ENCODE measurements around the gene PCDH9. TPM values are rescaled to one million over a fixed set of nuclear protein-coding genes. Genes with fewer than 3 reads are reported as not detected.

PCDH9 gene
- total RNA-seq, 1 donor from 2014 or later, result 1.9 TPM

- Mint-ChIP-seq H3K27ac (ENCODE audit: unreplicated experiment) (no peak overlapping the region), H3K4me1 (ENCODE audit: unreplicated experiment) (no peaks in the 10 kb centered on the region), H3K27me3 (ENCODE audit: unreplicated experiment) (no peaks in the 10 kb centered on the region), H3K9me3 (ENCODE audit: unreplicated experiment) (no peaks in the 10 kb centered on the region), H3K4me3 (ENCODE audit: unreplicated experiment) (no peak overlapping the region), H3K36me3 (ENCODE audit: low read depth, unreplicated experiment) (no peaks in the 10 kb centered on the region)
- no peak for TF ChIP-seq CTCF (IDR thresholded peaks at IDR 0.05; ENCODE audit: unreplicated experiment)
- DNase-seq (ENCODE audit: low spot score), result no peak
Measured at GRCh38 chr13:66377569-66377968, 852.6 kb downstream of the PCDH9 start.

DNA sequence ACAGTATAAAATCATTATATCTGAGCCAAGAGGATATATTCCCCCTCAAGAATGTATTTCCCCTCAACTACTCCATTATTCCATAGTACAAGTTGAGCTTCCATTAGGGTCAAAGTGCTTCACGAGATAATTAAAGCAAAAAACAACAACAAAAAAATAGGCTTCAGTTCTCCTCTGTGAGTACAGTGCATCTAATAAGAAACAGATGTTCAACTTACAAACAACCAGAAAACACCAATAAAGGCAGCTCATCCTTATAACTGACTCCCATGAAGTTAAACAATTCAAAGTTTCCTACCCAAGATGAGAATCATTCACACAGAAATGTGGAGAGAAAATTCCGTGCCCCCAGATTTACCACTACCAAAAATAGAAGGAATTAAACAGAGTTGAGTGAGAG, 854.4 kb downstream of the PCDH9 start:
- H3K4me1 Mint-ChIP-seq (ENCODE audit: unreplicated experiment), result no peaks in the 10 kb centered on the region
- H3K27ac Mint-ChIP-seq (ENCODE audit: unreplicated experiment), result no peak overlapping the region
- no peaks in the 10 kb centered on the region for H3K9me3 Mint-ChIP-seq (ENCODE audit: unreplicated experiment)
- no peak for TF ChIP-seq CTCF (IDR thresholded peaks at IDR 0.05; ENCODE audit: unreplicated experiment)
- no peaks in the 10 kb centered on the region for H3K27me3 Mint-ChIP-seq (ENCODE audit: unreplicated experiment)
- no peaks in the 10 kb centered on the region for H3K36me3 Mint-ChIP-seq (ENCODE audit: low read depth, unreplicated experiment)
- H3K4me3 Mint-ChIP-seq (ENCODE audit: unreplicated experiment), result no peak overlapping the region
- no peak for DNase-seq (ENCODE audit: low spot score)

DNA sequence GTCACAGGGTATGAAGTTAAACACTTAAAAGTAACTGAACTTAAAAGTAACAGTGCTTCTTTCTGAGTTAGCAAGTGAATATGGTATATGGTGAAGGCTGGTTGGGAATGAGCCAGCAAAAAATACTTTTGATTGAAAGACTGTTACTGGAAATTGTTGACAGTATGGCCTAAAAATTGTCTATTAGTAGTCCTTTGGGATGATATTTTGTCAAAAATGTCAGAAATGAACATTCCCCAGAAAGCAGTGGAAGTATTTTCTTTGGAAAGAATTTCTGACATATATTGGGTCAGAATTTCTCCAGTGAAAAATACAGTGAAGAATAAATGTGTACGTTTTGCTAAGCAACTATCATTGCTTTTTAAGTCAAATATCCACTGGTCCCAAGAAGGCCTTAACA, 860.5 kb downstream of the PCDH9 start:
- no peak for DNase-seq (ENCODE audit: low spot score)
- no peaks in the 10 kb centered on the region for H3K4me1 Mint-ChIP-seq (ENCODE audit: unreplicated experiment)
- no peaks in the 10 kb centered on the region for H3K36me3 Mint-ChIP-seq (ENCODE audit: low read depth, unreplicated experiment)
- H3K4me3 Mint-ChIP-seq (ENCODE audit: unreplicated experiment), result no peak overlapping the region
- no peaks in the 10 kb centered on the region for H3K27me3 Mint-ChIP-seq (ENCODE audit: unreplicated experiment)
- no peaks in the 10 kb centered on the region for H3K9me3 Mint-ChIP-seq (ENCODE audit: unreplicated experiment)
- no peak overlapping the region for H3K27ac Mint-ChIP-seq (ENCODE audit: unreplicated experiment)
- TF ChIP-seq CTCF (IDR thresholded peaks at IDR 0.05; ENCODE audit: unreplicated experiment), result no peak

DNA sequence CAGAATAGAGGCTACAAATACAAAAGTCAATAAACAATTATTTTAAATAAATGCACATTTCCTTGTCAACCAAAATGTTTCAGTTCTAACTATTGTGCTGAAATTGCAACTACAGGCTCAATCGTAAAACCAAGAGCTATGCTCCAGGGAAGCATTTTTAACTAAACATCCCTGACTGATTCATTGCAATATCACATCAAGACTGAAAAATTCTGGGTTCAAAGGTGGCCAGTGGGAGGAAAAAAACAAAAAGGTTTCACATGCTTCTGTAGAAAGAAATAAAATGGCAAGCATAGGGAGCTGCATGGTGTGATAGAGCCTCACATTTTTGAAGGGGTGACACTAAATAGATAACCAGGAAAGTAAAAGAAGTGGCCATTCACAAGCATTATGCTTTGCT, 862.8 kb downstream of the PCDH9 start:
- DNase-seq (ENCODE audit: low spot score), result no peak
- H3K4me1 Mint-ChIP-seq (ENCODE audit: unreplicated experiment), result no peaks in the 10 kb centered on the region
- no peak for TF ChIP-seq CTCF (IDR thresholded peaks at IDR 0.05; ENCODE audit: unreplicated experiment)
- no peak overlapping the region for H3K27ac Mint-ChIP-seq (ENCODE audit: unreplicated experiment)
- H3K4me3 Mint-ChIP-seq (ENCODE audit: unreplicated experiment), result no peak overlapping the region
- no peaks in the 10 kb centered on the region for H3K36me3 Mint-ChIP-seq (ENCODE audit: low read depth, unreplicated experiment)
- H3K27me3 Mint-ChIP-seq (ENCODE audit: unreplicated experiment), result peaks cover 1% of the 10 kb centered on the region
- no peaks in the 10 kb centered on the region for H3K9me3 Mint-ChIP-seq (ENCODE audit: unreplicated experiment)

- no peak overlapping the region for H3K4me3 Mint-ChIP-seq (ENCODE audit: unreplicated experiment)
- no peak for TF ChIP-seq CTCF (IDR thresholded peaks at IDR 0.05; ENCODE audit: unreplicated experiment)
- no peaks in the 10 kb centered on the region for H3K36me3 Mint-ChIP-seq (ENCODE audit: low read depth, unreplicated experiment)
- H3K27ac Mint-ChIP-seq (ENCODE audit: unreplicated experiment), result no peak overlapping the region
- H3K9me3 Mint-ChIP-seq (ENCODE audit: unreplicated experiment), result no peaks in the 10 kb centered on the region
- peaks cover 1% of the 10 kb centered on the region for H3K27me3 Mint-ChIP-seq (ENCODE audit: unreplicated experiment)
- DNase-seq (ENCODE audit: low spot score), result no peak
- H3K4me1 Mint-ChIP-seq (ENCODE audit: unreplicated experiment), result no peaks in the 10 kb centered on the region
Measured at GRCh38 chr13:66365101-66365500, 865.0 kb downstream of the PCDH9 start.

All from endothelial cell (in vitro differentiated cells).